Adipose tissue (tissue), 3 donors: ENCODE measurements around the gene CDYL. TPM values are rescaled to one million over a fixed set of nuclear protein-coding genes. Genes with fewer than 3 reads are reported as not detected.
A peak's percentile ranks its signal among the peaks of the same experiment; 100 is the strongest.

Source experiments
- H3K27ac ChIP-seq: one replicate; pipeline ENCODE4 v1.5.1; 2013; ENCODE audit warnings: low read depth, low read length
- WGBS, 3 donors: extraction: QIAGEN DNeasy Blood & Tissue Kit; methylation state at CpG; one replicate each; pipeline ENCODE4 v1.1.7; 2013; 5-methylcytosine and 5-hydroxymethylcytosine counted together
- polyA plus RNA-seq, 3 donors: library from polyadenylated mRNA; stranded (reverse); fragments of 200-250 nt; gene quantifications; one replicate each; pipeline ENCODE4 v1.2.3, GENCODE V29; 2013
- donor health status: healthy with polysubstance abuse.
- donor health status: Bipolar disorder and iron deficiency.
- donor health status: healthy.

The CDYL gene
- polyA plus RNA-seq, 3 donors = 3.3 to 10.7 (median 8.2) TPM

DNA sequence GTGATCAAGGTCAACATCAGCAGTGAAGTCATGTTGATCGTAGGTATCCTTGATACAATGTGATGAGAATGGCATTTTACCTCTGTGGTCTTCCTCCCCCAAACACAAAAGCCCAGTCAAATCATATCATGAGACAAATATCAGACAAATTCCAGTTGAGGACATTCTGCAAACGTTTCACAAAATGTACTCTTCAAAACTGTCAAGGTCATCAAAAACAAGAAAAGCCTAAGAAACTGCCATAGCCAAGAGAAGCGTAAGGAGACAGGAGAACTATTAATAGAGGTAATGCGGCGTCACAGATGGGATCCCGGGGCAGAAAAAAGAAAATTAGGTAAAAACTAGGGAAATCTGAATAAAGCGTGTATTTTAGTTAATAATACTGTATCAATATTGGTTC, 7.4 kb upstream of the CDYL start:
- WGBS, 3 donors = 73 to 91% (median 89%) methylated on average over 7 of the region's 7 CpGs
- no peak overlapping the region for H3K27ac ChIP-seq

DNA sequence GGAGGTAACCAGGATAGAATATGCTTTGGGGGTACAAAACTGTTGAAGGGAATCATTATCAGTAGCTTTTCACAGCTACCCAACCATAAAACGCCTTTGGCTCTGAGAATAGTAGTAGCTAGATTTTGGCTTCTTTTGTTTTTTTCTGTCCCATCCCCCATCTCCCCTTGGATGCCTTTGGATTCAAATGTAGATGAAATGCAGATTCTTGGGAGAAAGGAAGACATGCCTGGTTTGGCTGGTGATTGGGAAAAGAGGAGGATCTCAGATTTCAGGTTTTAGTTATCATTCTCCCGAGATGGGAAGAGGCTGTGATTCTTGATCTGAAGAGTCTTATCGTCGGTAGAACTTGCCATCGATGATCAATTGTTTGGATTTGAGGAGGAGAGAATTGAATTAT, 3.5 kb upstream of the CDYL start:
- WGBS, 3 donors = 29 to 55% (median 51%) methylated on average over 5 of the region's 5 CpGs
- H3K27ac ChIP-seq = no peak overlapping the region

DNA sequence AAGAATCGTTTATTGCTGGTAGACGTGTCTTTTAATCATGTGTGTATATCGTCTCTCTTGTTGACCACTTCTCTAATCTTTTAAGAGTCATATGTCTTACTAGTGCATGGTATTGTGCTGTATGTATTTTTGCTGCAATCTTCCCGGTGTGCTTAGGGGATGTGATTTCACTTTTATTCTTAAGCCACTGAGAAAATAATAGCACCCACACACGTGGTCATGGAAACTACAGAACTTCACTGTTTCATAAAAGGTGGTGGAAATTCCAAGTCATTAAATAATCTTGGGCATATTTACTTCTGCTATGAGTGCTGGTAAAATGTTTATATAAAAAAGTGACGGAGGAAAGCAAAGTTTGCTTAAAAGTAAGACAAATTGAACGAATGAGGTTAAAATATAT, 3.0 kb upstream of the CDYL start:
- H3K27ac ChIP-seq = no peak overlapping the region
- WGBS, 3 donors = 20 to 37% (median 36%) methylated on average over 7 of the region's 7 CpGs

DNA sequence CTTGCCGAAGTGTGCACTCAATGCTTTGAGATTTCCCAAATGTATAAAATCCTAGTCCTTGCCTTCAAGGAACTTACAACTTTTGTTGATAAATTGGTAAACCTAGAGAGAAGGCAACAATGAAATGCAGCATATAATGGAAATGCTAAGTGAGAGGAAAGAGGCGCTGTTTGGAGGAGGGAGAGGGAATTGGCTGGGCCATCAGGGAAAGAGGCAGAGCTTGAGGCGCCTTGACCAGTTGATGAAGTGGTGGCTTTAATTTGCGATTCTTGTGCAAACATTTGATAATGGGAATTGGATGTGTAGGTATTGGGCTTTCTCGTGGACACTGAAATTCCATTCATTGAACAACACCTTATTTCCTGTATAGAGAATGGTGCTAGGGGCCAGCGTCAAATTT, 1.9 kb upstream of the CDYL start:
- H3K27ac ChIP-seq = no peak overlapping the region
- WGBS, 3 donors = 25 to 44% (median 37%) methylated on average over 6 of the region's 6 CpGs

DNA sequence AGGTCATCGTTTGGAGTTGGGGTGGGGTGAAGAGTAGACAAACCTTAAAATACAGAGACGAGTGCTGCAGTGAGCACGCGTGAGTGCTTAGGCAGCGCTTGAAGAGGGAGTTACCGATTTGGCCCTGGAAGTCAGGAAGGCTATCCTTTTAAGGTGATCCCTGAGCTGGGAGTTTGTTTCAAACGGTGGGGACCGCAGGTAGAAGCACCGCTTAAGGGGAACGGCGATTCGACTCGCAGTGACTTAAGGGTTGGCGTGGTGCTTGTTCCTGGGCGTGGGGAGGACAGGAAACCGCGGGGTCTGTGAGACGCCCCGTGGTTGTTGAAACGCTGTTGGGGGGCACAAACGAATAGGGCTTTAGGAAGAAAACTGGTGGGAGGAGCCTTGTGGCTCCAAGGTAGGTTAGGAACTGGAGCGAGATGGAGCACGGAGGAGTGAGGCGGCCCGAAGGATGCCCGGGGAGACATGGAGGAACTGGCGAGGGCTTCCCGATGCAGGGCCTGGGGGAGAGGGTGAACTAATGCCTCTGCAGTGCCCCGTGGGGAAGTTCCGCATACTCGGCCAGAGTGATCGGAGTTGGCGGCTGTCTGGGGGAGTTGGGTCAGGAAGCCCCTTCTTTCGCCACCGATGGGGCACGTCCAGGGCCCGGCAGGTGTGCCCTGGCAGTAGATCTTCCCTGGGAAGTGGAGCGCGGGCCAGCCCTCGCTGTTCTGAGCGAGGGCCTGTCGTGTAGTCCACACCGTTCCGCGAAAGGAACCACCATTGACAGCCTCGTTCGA, 1.3 kb upstream of the CDYL start:
- H3K27ac ChIP-seq = peak overlapping the region; percentile 43
- 3 to 4% (median 3%) methylated on average over 47 of the region's 47 CpGs for WGBS, 3 donors

DNA sequence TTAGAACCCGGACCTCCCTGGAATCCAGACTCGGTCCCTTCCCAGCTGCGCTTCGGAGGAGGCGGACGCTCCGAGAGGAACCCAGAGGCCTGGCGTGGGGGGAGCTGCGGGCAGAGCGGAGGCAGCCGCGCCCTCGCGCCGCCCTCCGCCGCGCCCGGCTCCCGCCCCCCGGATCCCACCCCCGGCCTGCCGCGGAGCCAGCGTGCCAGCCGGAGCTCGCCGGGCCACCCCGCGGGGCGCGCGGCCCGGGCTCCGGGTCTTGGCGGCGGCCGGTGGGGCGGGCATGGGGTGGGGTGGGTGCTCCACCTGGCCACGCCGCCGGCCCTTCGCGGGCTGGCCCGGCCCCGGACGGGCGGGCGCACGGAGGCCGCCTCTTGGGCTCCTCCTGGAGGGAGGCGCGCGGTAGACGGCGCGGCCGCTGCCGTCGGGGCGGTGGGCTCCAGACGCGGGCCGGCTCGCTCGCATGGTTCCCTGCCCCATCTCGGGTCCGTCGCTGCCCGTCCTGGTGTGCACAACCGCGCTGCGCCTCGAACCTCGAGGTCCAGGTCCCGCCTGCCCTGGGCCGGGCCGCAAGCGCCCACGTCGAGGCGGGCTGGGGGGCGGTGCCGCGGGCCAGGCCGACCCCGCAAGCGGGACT, 592 bp upstream of the CDYL start:
- 0 to 1% (median 1%) methylated on average over 45 to 88 of the region's 88 CpGs for WGBS, 3 donors
- H3K27ac ChIP-seq = no peak overlapping the region

DNA sequence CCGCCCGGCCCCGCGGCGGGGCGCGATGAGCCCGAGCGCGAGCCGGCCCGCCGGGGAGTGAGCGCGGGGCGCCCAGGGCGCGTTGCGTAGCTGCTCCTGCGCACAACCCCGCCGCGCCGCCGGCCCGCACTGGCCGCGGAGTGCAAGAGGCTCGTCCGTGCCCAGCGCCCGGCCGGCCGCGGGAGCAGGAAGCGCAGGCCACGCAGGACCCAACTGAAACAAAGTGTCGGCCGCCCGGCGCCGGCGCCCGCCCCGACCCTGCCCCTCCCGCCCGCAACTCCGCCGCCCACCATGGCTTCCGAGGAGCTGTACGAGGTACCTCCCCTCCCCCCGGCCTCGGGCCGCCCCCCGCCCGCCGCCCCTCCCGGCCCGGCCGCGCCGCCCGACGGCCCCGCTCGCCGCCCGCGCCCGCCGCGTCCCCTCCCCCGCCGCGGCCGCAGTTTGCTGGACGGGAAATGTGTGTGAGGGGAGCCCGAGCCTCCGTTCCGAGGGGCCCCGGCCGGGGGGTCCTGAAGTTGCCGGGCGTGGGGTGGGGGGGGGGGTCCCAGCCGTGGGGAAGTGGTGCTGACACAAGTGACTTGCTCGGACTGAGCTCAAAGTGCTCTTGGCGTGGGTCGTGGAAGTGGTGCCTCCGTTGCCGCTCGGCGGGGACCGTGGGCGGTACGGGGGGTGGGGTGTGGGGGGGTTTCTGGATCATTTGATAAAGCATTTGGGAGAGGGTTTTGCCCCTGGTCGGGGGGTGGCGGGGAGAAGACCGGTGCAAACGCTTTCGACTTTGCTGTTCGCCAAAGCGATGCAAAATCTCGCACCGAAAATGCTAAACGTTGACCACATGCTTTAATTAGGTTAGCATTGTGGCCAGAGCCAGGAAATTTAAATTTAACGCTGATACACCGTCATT, 539 bp downstream of the CDYL start:
- WGBS, 3 donors = 1 to 2% (median 1%) methylated on average over 34 to 105 of the region's 107 CpGs
- no peak overlapping the region for H3K27ac ChIP-seq

DNA sequence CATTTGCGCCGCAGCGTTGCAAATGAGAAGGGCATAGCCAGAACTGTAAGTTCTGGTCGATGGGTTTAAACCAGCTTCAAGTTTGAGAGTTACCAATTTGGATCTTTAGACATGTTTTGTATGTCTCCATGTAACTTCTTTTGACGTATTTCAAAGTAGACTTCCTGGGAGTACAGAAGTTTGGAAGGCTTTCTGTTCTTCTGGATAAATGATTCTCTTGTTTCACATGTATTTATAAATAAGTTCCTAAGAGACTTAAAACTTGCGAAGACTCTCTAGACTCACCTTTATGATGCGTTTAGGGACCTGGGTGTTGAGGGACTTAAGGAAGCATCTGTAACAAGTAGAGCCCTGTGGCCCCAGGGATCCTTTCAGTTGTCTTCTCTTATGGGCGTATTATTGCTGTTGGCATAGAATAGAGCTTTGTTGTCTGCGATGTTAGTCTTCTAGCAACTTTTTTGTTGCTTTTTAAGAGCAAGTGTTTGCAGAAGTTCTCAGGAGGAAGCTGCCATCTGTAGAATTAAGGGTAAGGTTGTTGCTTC, 1.3 kb downstream of the CDYL start:
- 8 to 13% (median 12%) methylated on average over 9 of the region's 9 CpGs for WGBS, 3 donors

DNA sequence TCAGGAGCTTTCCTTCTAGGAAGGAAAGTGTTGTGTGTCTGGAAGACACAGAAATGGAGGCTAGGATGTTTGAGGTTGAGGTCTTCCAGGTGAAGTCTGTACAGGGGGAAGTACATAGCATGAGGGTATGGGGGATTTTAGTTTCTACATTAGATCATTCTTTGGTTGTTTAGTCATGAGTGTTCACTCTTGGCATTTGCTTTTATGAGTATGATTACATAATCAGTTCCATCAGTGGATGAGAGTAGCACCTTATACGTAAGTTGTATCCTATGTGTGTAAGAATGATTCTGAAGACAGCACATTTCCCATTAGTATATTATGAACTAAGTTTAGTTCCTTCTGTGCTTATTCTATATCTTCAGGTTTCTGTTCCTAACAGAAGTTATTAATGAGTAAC, 1.9 kb downstream of the CDYL start:
- H3K27ac ChIP-seq = no peak overlapping the region
- WGBS, 3 donors = 73 to 96% (median 76%) methylated on average over 1 of the region's 1 CpG

More for the DNA sequence above, 1.3 kb downstream of the CDYL start:
- H3K27ac ChIP-seq = no peak overlapping the region

DNA sequence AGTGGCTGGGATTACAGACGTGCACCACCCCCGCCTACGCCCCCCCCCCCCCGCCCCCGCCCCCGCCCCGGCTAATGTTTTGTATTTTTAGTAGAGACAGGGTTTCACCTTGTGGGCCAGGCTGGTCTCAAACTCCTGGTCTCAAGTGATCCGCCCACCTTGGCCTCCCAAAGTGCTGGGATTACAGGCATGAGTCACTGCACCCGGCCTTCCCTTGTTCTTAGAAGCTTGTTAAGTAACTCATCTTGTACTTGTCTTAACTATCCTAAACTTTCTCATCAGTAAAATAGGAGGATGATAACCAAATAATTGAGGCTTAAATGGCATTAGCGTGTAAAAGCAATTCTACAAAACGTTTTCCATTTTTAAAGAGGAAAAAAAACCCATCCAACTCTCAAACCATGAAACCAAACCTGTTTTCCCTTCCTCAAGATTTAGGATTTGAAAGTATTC, 4.2 kb downstream of the CDYL start:
- 51 to 65% (median 60%) methylated on average over 7 to 11 of the region's 11 CpGs for WGBS, 3 donors
- H3K27ac ChIP-seq = no peak overlapping the region

DNA sequence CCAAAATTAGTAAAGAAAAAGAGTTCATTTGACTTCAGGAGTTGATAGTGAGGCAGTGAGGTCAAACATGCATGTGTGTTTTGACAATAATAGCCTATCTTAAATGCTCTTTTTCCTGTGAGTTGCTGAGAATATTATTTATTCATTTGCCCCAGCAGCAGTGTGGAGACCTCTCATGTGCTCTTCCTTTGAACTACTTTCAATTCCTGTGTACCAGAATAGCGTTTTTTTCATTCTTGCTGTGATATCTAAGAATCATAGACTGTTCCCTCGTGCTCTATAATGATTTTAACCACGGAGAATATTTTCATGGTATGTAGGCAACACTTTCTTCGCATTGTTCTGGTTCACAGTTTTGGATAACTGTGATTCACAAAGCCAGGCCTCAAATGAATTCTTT, 5.2 kb downstream of the CDYL start:
- WGBS, 3 donors = 59 to 79% (median 63%) methylated on average over 4 of the region's 4 CpGs
- no peak overlapping the region for H3K27ac ChIP-seq

DNA sequence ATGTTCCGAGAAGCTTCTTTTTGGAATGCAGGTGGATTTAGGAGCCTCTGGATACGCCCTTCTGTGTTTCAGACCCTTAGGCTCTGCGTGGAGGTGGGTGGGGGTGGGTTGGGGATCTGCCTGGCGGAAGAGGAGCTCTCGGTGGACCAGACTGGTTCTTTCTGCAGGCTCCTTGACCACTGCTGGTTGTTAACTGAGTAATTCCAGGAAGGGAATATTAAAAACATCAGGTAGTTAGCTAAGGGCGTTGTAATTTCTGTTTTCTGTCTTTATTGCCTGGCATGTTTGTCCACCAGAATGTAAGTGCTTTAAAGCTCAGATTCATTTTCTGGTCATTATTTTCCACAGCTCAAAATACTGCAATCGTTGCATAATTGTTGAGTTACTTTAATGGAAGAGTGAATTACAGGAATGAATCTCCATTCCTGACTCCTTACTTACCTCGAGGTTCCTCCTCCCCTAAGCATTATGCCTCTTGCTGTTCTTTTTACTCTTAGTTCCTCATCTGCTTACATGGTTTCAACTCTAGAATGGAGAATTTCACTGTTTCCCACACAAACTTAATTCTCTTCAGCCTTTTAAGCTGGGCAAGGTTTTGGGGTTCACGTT, 5.9 kb downstream of the CDYL start:
- no peak overlapping the region for H3K27ac ChIP-seq
- WGBS, 3 donors = 87 to 89% (median 88%) methylated on average over 9 of the region's 9 CpGs

DNA sequence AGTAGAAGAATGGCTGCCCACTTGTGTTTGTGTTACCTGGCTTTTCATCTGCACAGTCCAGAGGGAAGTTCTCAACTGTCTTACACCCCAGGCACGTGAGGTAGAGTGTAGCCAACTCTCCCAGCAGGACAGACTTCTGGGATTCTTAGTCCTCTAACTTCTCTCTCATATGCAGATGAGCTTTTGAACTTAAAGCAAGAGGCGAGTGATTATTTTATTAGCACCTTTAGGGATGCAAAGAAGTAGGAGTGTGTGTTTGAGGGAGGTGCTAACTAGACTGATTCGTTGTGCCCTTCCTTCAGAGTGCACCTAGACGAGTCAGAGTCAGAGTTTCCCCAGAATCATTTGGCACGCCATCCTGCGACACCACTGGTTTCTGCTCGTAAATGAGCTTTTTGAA, 10.8 kb downstream of the CDYL start:
- 84 to 87% (median 86%) methylated on average over 7 of the region's 7 CpGs for WGBS, 3 donors
- no peak overlapping the region for H3K27ac ChIP-seq

DNA sequence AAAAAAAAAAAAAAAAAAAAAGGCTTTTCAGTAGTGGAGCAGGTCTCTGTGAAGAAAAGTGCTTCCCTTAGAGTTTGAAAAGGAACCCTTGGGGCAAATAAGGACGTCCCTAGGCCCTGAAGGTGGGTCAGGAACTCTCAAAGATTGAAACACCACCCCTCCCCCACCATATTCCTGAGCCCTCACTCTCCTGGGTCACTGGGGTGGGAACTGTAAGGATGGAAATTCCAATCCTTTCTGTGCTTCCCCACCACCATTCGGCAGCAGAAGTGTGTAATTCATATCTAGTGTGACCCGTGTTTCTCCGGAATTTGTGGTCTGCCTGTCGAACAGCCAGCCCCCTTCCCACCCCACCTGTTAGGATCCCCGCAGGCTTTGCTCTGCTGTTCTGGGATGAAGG, 12.3 kb downstream of the CDYL start:
- no peak overlapping the region for H3K27ac ChIP-seq
- WGBS, 3 donors = 82 to 87% (median 84%) methylated on average over 6 of the region's 6 CpGs

DNA sequence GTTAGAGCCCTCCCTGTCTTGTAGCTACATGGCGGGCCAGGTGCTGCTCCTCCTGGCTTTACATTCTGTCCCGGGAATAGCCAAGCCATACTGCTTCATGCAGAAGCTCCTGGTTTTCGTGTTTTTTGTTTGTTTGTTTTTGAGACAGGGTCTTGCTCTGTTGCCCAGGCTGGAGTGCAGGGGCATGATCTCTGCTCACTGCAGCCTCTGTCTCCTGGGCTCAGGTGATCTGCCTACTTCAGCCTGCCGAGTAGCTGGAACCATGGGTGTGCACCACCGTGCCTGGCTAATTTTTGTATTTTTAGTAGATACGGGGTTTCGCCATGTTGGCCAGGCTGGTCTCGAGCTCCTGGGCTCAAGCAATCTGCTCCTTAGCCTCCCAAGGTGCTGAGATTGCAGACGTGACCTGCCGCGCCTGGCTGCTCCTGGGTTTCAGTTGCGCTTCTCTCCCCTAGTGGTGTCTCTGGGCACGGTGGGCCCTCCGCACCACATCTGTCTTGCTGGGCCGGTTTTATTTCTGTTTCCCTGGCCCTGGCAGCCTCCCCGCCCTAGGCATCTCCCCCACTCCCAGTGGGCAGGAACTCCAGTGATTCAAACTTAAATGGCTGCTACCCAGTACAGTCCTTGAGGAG, 12.9 kb downstream of the CDYL start:
- 83 to 87% (median 86%) methylated on average over 16 of the region's 16 CpGs for WGBS, 3 donors

DNA sequence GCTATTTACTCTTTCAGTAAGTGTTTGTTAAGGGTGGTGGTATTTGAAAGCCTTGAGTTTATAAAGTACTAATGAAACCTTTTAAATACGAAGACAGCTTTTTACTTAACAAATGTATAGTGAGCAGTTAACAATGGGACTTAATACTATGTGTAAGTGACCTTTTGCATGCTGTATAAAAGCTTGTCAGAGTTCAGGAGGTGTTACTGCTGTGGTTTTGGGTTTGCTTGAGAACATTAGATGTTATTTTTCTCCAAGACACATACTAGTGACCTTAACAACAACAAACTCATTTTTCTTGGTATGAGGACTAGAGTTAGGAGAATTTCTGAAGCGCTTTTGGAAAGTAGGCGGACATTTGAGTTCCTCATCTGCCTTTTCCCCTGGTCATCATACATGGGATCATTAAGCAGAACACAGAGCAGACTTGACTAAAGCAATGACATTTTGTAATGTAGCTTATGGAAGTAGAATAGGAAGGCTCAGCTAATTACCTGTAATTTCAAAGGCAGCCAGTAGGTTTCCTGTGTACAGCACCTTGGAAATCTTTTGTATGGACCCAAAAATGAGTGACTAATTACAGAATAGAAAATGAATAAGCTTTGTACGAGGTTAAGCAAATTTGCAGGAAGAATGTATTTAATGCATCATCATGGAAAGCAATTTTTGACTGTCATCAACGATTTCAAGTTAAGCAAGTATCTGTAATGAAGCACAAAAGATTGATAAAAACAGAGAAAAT, 14.1 kb downstream of the CDYL start:
- WGBS, 3 donors = 78 to 84% (median 81%) methylated on average over 5 of the region's 5 CpGs
- no peak overlapping the region for H3K27ac ChIP-seq

More for the DNA sequence above, 12.9 kb downstream of the CDYL start:
- no peak overlapping the region for H3K27ac ChIP-seq

DNA sequence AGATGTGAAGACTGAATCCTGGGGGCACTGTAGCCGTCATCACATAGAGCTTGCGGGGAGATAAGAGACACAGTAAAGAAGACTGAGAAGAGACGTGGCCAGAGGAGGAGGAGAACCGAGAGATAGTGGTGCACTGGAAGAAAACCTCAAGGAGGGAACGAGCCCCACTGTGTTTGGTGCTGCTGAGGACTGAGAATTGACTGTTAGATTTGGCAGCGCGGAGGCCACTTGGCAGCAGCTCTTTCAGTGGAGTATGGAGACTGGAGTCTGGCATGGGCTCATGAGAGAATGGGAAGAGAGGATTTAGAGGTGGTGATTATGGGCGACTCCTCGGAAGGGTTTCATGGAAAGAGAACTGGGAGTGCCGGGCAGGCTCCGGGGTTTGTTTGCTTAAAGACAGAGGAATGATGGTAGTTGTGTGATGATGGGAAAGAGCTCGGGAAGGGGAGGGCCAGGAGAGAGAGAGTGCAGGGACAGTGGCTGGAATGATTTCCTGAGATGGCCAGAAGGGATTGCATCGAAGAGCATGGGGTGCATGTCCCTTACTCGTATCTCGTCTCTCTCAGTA, 18.0 kb downstream of the CDYL start:
- no peak overlapping the region for H3K27ac ChIP-seq

More for the DNA sequence above, 18.0 kb downstream of the CDYL start:
- 66 to 84% (median 72%) methylated on average over 15 of the region's 15 CpGs for WGBS, 3 donors
